Progenitor cell of endocrine pancreas (in vitro differentiated cells): ENCODE measurements around the gene C10orf105. TPM values are rescaled to one million over a fixed set of nuclear protein-coding genes. Genes with fewer than 3 reads are reported as not detected.

ENCODE experiments used
- DNase-seq: peaks from one replicate; pipeline ENCODE4 v3.0.0; 2021; ENCODE audit warnings: low spot score; ENCODE audit not compliant: unreplicated experiment
- H3K27ac Mint-ChIP-seq: 2 replicates; pipeline ENCODE4 v1.8.0; 2021; ENCODE audit warnings: mild to moderate bottlenecking, moderate library complexity, mixed read lengths
- H3K27me3 Mint-ChIP-seq: 2 replicates; pipeline ENCODE4 v1.8.0; 2021; ENCODE audit warnings: mixed read lengths
- H3K36me3 Mint-ChIP-seq: 2 replicates; pipeline ENCODE4 v1.8.0; 2022; ENCODE audit warnings: mixed read lengths; ENCODE audit not compliant: insufficient read depth
- H3K4me1 Mint-ChIP-seq: 2 replicates; pipeline ENCODE4 v1.8.0; 2021; ENCODE audit warnings: low read depth, mixed read lengths
- H3K4me3 Mint-ChIP-seq: 2 replicates; pipeline ENCODE4 v1.8.0; 2021; ENCODE audit warnings: low read depth, mild to moderate bottlenecking, moderate library complexity, mixed read lengths
- H3K9me3 Mint-ChIP-seq: 2 replicates; pipeline ENCODE4 v1.8.0; 2021; ENCODE audit warnings: low read depth, mixed read lengths
- CTCF ChIP-seq: fragments of 200-600 bp; sonication (generic); IDR thresholded peaks from one replicate; pipeline ENCODE4 v1.5.0; 2021; ENCODE audit warnings: antibody characterized with exemption, mild to moderate bottlenecking; ENCODE audit not compliant: unreplicated experiment
- total RNA-seq: library from RNA; stranded (reverse); gene quantifications from 2 replicates; pipeline ENCODE4 v1.2.1, GENCODE V29; 2021

C10orf105 gene
- total RNA-seq, 1 donor from 2014 or later, result not detected

GRCh38 chr10:71757399-71757922, 37.9 kb upstream of the C10orf105 start:
- peaks cover 7% of the 10 kb centered on the region for H3K27me3 Mint-ChIP-seq
- H3K36me3 Mint-ChIP-seq, result no peaks in the 10 kb centered on the region
- H3K4me3 Mint-ChIP-seq, result no peak overlapping the region
- TF ChIP-seq CTCF, result no peak
- H3K27ac Mint-ChIP-seq, result no peak overlapping the region
- no peaks in the 10 kb centered on the region for H3K9me3 Mint-ChIP-seq
- DNase-seq, result no peak
- peaks cover 16% of the 10 kb centered on the region for H3K4me1 Mint-ChIP-seq

DNA sequence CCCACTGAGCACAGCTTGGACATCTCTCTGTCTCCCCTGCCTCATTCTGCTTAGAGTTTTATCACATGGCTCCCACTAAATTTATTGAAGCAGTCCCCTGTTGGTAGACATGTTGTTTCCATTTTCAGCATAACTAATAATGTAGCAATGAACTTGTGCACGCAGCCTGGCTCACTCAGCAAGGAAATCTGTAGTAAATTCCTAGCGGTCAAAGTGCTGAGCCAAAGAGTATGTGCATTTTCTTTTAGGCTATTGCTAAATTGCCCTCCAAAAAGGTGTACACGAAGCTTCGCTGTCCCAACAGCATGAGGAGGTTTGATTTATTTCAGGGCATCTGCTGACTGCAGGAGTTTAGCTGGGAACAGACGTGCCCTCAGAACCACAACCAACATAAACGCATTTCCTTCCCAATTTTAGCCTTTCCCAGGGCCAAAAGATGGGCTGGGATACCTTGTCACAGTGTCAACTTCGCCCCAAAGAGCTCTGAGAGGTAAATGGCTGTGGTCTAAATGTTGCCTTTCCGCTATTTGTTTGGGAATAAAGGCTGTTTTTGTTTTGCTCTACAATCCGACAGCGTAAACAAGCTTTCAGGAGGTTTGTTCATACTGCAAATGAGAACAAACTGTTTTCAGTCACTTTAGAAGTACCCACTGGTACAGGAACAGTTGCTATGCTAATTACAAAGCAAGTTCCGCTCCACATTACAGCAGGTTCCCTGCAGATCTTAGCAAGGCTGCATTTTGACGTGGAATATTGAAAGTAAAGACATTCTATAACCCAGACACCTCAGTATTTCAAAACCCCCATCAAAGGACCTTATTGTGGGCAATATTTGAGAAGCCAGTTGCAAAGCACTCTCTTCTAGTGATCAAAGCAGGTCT, 37.0 kb upstream of the C10orf105 start:
- Mint-ChIP-seq H3K36me3 (no peaks in the 10 kb centered on the region), H3K27ac (no peak overlapping the region), H3K27me3 (peaks cover 7% of the 10 kb centered on the region), H3K9me3 (no peaks in the 10 kb centered on the region), H3K4me3 (no peak overlapping the region), H3K4me1 (peaks cover 16% of the 10 kb centered on the region)
- TF ChIP-seq CTCF, result no peak
- DNase-seq, result no peak

DNA sequence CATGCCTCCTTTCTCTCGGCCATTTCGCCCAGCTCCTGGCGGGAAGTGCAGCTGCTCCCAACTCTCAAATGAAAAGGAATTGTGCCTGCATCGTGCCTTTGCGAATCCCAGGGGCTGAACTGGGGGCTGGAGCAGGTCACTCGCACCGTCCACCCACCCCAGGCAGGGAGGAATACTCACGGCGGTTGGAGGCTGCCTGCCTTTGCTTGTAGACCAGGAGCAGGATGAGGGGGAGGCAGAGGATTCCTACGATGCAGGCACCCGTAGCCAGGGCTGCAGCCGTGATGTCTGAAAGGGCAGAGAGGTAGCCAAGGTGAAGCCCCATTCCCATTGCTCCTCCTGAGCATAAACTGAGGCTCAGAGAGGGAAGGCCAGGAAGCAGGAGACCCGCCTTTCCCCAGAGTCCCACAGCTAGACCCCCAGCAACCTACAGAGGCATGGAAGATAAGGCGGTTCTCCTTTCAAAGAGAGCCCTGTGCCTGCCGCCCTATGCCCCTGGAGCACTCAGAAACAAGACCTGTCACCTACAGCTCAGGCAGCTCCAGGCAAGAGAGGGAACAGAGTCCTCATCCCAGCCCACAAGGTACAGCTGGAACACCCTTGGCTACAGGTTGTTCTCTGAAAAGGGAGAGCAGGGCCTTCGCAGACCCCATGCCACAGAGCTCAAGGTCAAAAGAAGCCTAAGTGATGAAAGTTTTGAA, 35.8 kb upstream of the C10orf105 start:
- DNase-seq, result no peak
- no peak for TF ChIP-seq CTCF
- Mint-ChIP-seq H3K27me3 (peaks cover 7% of the 10 kb centered on the region), H3K4me3 (no peak overlapping the region), H3K4me1 (peaks cover 16% of the 10 kb centered on the region), H3K36me3 (no peaks in the 10 kb centered on the region), H3K27ac (no peak overlapping the region), H3K9me3 (no peaks in the 10 kb centered on the region)

DNA sequence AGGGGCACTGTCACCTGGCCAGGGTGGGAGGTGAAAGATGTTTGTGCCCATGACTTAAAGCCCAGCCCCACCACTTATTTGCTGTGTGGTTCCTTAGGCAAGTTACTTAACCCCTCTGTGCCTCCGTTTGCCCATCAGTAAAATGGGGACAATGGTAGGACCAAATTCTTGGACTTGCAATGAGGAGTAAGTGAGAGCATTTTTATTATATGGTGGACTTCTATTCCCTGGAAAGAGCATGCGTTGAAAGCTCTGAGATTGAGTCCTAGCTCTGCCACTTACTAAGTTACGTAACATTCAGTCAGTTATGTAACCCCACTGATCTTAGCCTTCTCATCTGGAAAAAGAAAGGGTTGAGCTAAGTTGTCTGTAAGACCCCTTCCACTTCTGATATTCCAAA, 35.0 kb upstream of the C10orf105 start:
- no peaks in the 10 kb centered on the region for H3K36me3 Mint-ChIP-seq
- no peak overlapping the region for H3K27ac Mint-ChIP-seq
- no peak overlapping the region for H3K4me3 Mint-ChIP-seq
- no peaks in the 10 kb centered on the region for H3K9me3 Mint-ChIP-seq
- peaks cover 7% of the 10 kb centered on the region for H3K27me3 Mint-ChIP-seq
- no peak for DNase-seq
- no peak for TF ChIP-seq CTCF
- peaks cover 16% of the 10 kb centered on the region for H3K4me1 Mint-ChIP-seq

DNA sequence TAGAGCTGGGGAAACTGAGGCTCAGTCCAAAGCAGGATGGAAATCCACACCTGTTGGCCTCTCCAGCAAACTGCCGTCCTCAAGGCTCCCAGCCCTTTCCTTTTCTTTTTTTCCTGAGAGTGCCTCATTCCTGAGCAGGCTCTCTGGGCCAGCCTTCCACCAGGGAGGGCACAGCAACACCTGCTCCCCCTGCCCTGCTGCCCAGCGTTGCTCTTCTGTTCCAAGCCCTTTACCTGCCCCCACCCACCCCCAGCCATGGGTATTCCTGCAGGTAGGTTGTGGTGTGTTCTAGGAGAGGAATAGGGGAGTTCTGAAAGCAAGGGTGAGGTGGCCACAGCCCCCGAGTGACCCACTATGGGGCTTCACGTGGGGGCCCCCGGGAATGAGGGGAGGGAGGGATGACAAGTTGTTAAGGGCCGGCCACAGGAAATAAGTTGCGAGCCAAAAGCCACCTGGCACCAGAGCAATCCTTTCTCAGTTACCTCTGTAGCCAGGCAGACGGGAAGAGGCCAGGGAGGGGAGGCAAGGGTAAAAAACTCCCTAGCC, 34.5 kb upstream of the C10orf105 start:
- Mint-ChIP-seq H3K36me3 (no peaks in the 10 kb centered on the region), H3K9me3 (no peaks in the 10 kb centered on the region), H3K27me3 (peaks cover 7% of the 10 kb centered on the region), H3K4me1 (peaks cover 16% of the 10 kb centered on the region), H3K27ac (no peak overlapping the region), H3K4me3 (no peak overlapping the region)
- no peak for TF ChIP-seq CTCF
- no peak for DNase-seq
